ENCODE data around the gene USH2A.

- TF ChIP-seq USF1 (IDR thresholded peaks at IDR 0.05) = no peak
- TF ChIP-seq RAD21 (IDR thresholded peaks at IDR 0.05; ENCODE audit: low read depth) = no peak
- no peak for TF ChIP-seq EP300 (IDR thresholded peaks at IDR 0.05; ENCODE audit: borderline replicate concordance)
- no peak for TF ChIP-seq ZBTB7A (IDR thresholded peaks at IDR 0.05; ENCODE audit: low read depth)
- no peak for TF ChIP-seq MAX (IDR thresholded peaks at IDR 0.05)
- no peak for TF ChIP-seq TEAD4 (IDR thresholded peaks at IDR 0.05)
- no peak for TF ChIP-seq REST (IDR thresholded peaks at IDR 0.05; ENCODE audit: low read depth)
Observed at GRCh38 chr1:216049741-216050430, 373.4 kb downstream of the USH2A start.
